ENCODE results near the gene CKMT1B.
"Not testable (repeated sequence)": the region's sequence is repeated elsewhere in the genome, so short reads cannot be mapped to it uniquely, and the experiment has no call there.

DNA sequence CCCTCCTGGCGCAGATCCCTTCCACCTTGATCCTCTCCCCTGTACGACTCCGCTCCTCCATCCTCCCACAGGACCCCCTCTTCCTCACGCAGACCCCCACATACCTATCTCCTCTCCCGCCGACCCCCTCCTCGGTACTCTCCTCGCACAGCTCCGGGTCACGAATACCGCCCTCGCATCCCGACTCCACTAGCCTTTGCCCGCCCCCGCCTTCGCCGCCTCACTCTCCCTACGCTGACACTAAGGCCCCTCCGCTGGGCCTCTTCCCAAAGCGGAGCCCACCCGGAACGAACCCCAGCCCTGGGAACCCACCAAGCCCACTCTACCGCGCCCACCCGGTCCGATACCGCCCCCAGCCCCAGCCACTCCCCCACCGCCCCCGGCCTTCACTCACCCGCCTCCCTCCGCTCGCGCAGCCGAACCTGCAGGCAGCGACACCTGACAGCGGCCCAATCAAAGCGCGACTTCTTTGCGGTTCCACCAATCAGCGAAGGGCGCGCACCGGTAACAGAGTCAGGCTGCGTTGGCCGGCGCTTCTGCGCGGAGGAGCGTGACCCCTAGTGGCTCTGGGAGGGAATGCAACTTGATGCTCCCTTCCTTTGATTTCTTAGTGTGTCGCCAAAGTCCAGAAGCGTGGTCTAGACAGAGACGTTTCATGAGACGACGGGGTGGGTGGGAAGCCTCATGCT is 3.9 kb upstream of the CKMT1B start, which contains the start of gene PPIP5K1:
- TF ChIP-seq, protein P1, sequence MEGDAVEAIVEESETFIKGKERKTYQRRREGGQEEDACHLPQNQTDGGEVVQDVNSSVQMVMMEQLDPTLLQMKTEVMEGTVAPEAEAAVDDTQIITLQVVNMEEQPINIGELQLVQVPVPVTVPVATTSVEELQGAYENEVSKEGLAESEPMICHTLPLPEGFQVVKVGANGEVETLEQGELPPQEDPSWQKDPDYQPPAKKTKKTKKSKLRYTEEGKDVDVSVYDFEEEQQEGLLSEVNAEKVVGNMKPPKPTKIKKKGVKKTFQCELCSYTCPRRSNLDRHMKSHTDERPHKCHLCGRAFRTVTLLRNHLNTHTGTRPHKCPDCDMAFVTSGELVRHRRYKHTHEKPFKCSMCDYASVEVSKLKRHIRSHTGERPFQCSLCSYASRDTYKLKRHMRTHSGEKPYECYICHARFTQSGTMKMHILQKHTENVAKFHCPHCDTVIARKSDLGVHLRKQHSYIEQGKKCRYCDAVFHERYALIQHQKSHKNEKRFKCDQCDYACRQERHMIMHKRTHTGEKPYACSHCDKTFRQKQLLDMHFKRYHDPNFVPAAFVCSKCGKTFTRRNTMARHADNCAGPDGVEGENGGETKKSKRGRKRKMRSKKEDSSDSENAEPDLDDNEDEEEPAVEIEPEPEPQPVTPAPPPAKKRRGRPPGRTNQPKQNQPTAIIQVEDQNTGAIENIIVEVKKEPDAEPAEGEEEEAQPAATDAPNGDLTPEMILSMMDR (IDR thresholded peaks at IDR 0.05): not testable (repeated sequence)
- TF ChIP-seq, protein P2, sequence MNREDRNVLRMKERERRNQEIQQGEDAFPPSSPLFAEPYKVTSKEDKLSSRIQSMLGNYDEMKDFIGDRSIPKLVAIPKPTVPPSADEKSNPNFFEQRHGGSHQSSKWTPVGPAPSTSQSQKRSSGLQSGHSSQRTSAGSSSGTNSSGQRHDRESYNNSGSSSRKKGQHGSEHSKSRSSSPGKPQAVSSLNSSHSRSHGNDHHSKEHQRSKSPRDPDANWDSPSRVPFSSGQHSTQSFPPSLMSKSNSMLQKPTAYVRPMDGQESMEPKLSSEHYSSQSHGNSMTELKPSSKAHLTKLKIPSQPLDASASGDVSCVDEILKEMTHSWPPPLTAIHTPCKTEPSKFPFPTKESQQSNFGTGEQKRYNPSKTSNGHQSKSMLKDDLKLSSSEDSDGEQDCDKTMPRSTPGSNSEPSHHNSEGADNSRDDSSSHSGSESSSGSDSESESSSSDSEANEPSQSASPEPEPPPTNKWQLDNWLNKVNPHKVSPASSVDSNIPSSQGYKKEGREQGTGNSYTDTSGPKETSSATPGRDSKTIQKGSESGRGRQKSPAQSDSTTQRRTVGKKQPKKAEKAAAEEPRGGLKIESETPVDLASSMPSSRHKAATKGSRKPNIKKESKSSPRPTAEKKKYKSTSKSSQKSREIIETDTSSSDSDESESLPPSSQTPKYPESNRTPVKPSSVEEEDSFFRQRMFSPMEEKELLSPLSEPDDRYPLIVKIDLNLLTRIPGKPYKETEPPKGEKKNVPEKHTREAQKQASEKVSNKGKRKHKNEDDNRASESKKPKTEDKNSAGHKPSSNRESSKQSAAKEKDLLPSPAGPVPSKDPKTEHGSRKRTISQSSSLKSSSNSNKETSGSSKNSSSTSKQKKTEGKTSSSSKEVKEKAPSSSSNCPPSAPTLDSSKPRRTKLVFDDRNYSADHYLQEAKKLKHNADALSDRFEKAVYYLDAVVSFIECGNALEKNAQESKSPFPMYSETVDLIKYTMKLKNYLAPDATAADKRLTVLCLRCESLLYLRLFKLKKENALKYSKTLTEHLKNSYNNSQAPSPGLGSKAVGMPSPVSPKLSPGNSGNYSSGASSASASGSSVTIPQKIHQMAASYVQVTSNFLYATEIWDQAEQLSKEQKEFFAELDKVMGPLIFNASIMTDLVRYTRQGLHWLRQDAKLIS (CRISPR knock-in tag; IDR thresholded peaks at IDR 0.05; ENCODE audit: borderline replicate concordance): not testable (repeated sequence)
- TF ChIP-seq, protein P3, sequence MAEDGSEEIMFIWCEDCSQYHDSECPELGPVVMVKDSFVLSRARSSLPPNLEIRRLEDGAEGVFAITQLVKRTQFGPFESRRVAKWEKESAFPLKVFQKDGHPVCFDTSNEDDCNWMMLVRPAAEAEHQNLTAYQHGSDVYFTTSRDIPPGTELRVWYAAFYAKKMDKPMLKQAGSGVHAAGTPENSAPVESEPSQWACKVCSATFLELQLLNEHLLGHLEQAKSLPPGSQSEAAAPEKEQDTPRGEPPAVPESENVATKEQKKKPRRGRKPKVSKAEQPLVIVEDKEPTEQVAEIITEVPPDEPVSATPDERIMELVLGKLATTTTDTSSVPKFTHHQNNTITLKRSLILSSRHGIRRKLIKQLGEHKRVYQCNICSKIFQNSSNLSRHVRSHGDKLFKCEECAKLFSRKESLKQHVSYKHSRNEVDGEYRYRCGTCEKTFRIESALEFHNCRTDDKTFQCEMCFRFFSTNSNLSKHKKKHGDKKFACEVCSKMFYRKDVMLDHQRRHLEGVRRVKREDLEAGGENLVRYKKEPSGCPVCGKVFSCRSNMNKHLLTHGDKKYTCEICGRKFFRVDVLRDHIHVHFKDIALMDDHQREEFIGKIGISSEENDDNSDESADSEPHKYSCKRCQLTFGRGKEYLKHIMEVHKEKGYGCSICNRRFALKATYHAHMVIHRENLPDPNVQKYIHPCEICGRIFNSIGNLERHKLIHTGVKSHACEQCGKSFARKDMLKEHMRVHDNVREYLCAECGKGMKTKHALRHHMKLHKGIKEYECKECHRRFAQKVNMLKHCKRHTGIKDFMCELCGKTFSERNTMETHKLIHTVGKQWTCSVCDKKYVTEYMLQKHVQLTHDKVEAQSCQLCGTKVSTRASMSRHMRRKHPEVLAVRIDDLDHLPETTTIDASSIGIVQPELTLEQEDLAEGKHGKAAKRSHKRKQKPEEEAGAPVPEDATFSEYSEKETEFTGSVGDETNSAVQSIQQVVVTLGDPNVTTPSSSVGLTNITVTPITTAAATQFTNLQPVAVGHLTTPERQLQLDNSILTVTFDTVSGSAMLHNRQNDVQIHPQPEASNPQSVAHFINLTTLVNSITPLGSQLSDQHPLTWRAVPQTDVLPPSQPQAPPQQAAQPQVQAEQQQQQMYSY (CRISPR knock-in tag; IDR thresholded peaks at IDR 0.05): not testable (repeated sequence)

All from WTC11 (cell line).